ENCODE data around the gene GCLC.

DNA sequence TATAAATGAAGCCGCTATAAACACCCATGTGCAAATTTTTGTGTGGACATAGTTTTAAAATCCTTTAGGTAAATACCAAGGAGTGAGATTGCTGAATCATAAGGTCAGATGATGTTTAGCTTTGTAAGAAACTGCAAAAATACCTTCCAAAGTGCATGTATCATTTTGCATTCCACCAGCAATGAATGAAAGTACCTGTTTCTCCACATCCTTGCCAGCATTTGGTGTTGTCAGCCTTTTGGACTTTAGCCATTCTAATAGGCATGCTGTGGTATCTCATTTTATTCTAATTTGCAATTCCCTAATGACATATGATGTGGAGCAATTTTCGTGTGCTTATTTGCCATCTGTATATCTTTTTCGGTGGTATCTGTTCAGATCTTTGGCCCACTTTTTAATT is 93.7 kb downstream of the GCLC start:
- TF ChIP-seq, protein P1, sequence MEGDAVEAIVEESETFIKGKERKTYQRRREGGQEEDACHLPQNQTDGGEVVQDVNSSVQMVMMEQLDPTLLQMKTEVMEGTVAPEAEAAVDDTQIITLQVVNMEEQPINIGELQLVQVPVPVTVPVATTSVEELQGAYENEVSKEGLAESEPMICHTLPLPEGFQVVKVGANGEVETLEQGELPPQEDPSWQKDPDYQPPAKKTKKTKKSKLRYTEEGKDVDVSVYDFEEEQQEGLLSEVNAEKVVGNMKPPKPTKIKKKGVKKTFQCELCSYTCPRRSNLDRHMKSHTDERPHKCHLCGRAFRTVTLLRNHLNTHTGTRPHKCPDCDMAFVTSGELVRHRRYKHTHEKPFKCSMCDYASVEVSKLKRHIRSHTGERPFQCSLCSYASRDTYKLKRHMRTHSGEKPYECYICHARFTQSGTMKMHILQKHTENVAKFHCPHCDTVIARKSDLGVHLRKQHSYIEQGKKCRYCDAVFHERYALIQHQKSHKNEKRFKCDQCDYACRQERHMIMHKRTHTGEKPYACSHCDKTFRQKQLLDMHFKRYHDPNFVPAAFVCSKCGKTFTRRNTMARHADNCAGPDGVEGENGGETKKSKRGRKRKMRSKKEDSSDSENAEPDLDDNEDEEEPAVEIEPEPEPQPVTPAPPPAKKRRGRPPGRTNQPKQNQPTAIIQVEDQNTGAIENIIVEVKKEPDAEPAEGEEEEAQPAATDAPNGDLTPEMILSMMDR (IDR thresholded peaks at IDR 0.05) = no peak
- TF ChIP-seq, protein P2, sequence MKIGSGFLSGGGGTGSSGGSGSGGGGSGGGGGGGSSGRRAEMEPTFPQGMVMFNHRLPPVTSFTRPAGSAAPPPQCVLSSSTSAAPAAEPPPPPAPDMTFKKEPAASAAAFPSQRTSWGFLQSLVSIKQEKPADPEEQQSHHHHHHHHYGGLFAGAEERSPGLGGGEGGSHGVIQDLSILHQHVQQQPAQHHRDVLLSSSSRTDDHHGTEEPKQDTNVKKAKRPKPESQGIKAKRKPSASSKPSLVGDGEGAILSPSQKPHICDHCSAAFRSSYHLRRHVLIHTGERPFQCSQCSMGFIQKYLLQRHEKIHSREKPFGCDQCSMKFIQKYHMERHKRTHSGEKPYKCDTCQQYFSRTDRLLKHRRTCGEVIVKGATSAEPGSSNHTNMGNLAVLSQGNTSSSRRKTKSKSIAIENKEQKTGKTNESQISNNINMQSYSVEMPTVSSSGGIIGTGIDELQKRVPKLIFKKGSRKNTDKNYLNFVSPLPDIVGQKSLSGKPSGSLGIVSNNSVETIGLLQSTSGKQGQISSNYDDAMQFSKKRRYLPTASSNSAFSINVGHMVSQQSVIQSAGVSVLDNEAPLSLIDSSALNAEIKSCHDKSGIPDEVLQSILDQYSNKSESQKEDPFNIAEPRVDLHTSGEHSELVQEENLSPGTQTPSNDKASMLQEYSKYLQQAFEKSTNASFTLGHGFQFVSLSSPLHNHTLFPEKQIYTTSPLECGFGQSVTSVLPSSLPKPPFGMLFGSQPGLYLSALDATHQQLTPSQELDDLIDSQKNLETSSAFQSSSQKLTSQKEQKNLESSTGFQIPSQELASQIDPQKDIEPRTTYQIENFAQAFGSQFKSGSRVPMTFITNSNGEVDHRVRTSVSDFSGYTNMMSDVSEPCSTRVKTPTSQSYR (CRISPR knock-in tag; IDR thresholded peaks at IDR 0.05) = no peak
- TF ChIP-seq ZNF263 (CRISPR knock-in tag; IDR thresholded peaks at IDR 0.05; ENCODE audit: low read depth) = no peak
- TF ChIP-seq JUN (CRISPR knock-in tag; IDR thresholded peaks at IDR 0.05) = no peak
- TF ChIP-seq, protein P3, sequence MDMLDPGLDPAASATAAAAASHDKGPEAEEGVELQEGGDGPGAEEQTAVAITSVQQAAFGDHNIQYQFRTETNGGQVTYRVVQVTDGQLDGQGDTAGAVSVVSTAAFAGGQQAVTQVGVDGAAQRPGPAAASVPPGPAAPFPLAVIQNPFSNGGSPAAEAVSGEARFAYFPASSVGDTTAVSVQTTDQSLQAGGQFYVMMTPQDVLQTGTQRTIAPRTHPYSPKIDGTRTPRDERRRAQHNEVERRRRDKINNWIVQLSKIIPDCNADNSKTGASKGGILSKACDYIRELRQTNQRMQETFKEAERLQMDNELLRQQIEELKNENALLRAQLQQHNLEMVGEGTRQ (CRISPR knock-in tag; IDR thresholded peaks at IDR 0.05) = no peak
- TF ChIP-seq SP1 (CRISPR knock-in tag; conservative IDR thresholded peaks at IDR 0.05) = no peak
- no peak for TF ChIP-seq MXD4 (CRISPR knock-in tag; IDR thresholded peaks at IDR 0.05; ENCODE audit: borderline replicate concordance)
- TF ChIP-seq ESRRA (CRISPR knock-in tag; IDR thresholded peaks at IDR 0.05; ENCODE audit: borderline replicate concordance) = no peak
- TF ChIP-seq ZNF121 (CRISPR knock-in tag; IDR thresholded peaks at IDR 0.05) = no peak

Data from WTC11 (cell line).